Measurements from ENCODE around the gene RGS3.

- TF ChIP-seq CTCF (IDR thresholded peaks at IDR 0.05) (no peak), POLR2A (IDR thresholded peaks at IDR 0.05) (no peak)
These were observed 138.1 kb downstream of the RGS3 start for GRCh38 chr9:113601656-113602055.
